A549 treated with CpdA at 1 μM for 4 hours (cell line): ENCODE data around the gene OR8J3. TPM values are rescaled to one million over a fixed set of nuclear protein-coding genes. Genes with fewer than 3 reads are reported as not detected.

Experiments used
- total RNA-seq: library from RNA; stranded (reverse); fragments of 200-300 nt; extraction: Qiagen RNA extraction; gene quantifications from 5 replicates; pipeline ENCODE4 v1.2.3, GENCODE V29; 2022; ENCODE audit warnings: low read depth

Gene OR8J3
- not detected in 5 replicates for total RNA-seq

GRCh38 chr11:56140151-56140661 lies at the start of gene OR8J3:
TSS of gene OR8J3 (minus strand) at chr11:56140201. CDS start at chr11:56137718, 2,483 bp downstream.

DNA sequence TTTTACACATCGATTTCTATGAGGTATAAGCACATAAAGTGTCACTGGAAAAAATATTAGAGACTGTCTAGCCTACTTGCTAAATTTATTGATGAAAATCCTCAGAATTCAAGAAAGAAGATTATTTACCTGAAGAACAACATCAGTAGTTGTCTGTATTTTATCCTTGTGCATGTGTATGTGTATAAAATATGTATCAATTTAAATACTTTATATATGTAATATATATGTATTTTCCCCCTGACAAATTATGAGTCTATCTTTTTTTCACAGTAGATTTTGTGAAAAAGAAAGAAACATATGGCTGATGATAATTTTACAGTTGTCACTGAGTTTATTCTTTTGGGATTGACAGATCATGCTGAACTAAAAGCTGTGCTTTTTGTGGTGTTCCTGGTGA lies 36.3 kb upstream of the OR8J3 start, which contains the start of gene OR5J2:
Gene OR5J2, plus strand, starts transcription at position 301 of the 400 bp plus-strand sequence. Its CDS starts 0 bp downstream, at position 301.

DNA sequence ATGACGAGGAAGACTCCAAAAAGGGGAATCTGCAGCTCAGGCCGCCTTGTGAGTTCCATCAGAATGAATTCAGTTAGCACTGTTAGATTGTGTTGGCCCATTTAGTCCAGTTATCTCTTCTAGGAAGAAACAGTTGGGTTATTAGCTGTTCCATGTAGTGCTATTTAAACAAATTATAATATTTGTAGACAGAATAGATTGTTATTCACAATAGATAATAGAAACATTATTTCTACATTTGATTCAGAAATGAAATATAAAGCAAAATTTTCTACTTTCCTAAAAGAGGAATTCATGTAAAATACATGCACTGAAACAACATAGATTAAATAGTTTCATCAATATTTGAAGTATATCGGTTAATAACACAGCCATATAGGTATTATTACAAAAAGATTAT lies 20.2 kb upstream of the OR8J3 start, which contains the start of gene OR8K5:
Gene OR8K5, minus strand, starts transcription at position 101 of the 400 bp plus-strand sequence. Its CDS starts 0 bp downstream, at position 101.

GRCh38 chr11:56122073-56122472 lies 17.9 kb downstream of the OR8J3 start, which contains the start of gene OR8H3:
TSS of gene OR8H3 (plus strand) at chr11:56122373. CDS start at chr11:56122373, 0 bp downstream.

DNA sequence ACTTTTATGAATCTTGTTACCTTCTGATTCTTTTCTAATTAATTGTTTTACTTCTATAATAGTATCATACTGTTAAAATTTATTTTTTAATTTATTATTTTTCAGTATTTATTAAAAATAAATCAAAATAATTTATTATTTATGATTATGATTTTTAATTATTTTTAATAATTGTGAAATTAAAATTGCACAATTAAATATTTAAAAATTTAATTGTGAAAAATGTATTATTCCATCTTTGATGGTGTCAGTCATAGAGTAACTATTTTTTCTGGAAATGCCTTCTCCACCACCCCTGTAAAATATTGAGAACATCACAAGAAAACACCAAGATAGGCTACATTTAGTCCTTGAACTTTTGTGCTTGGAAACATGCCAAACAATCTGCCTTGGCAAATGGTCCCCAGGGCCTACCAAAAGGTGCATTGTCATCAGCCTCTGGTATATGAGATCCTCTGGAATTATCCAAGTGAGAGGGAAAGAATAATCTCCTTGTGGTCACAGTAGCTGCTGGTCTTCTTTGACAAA lies 36.7 kb downstream of the OR8J3 start, which contains the start of gene OR8H2:
Gene OR8H2, plus strand, starts transcription at position 478 of the 528 bp plus-strand sequence. CDS start 1,356 bp downstream, outside the sequence.

GRCh38 chr11:56093008-56093407 lies 47.0 kb downstream of the OR8J3 start, which contains the start of gene OR8I2:
TSS of gene OR8I2 (plus strand) at chr11:56093308. CDS start at chr11:56093308, 0 bp downstream.

Other genes starting within 250 kb of the OR8J3 start
- gene OR5W2, start 225.6 kb downstream of the OR8J3 start, total RNA-seq, result not detected in 5 replicates
- not detected in 5 replicates for gene OR5I1, start 203.8 kb downstream of the OR8J3 start, total RNA-seq
- gene OR10AG1, start 170.3 kb downstream of the OR8J3 start, total RNA-seq, result not detected in 5 replicates
- not detected in 5 replicates for gene OR5F1, start 145.6 kb downstream of the OR8J3 start, total RNA-seq
- gene OR5AS1, start 112.5 kb downstream of the OR8J3 start, total RNA-seq, result not detected in 5 replicates
- gene OR8I2, start 46.9 kb downstream of the OR8J3 start, total RNA-seq, result not detected in 5 replicates
- not detected in 5 replicates for gene OR8H2, start 36.5 kb downstream of the OR8J3 start, total RNA-seq
- gene OR8H3, start 17.8 kb downstream of the OR8J3 start, total RNA-seq, result not detected in 5 replicates
- gene OR8K5, start 20.1 kb upstream of the OR8J3 start, total RNA-seq, result not detected in 5 replicates
- not detected in 5 replicates for gene OR5J2, start 36.4 kb upstream of the OR8J3 start, total RNA-seq
- gene OR5T2, start 94.1 kb upstream of the OR8J3 start, total RNA-seq, result not detected in 5 replicates
- gene OR5T3, start 112.1 kb upstream of the OR8J3 start, total RNA-seq, result not detected in 5 replicates
- not detected in 5 replicates for gene OR5T1, start 134.0 kb upstream of the OR8J3 start, total RNA-seq
- not detected in 5 replicates for gene OR8H1, start 152.1 kb upstream of the OR8J3 start, total RNA-seq
- not detected in 5 replicates for gene OR8K3, start 174.9 kb upstream of the OR8J3 start, total RNA-seq
- gene OR8K1, start 205.8 kb upstream of the OR8J3 start, total RNA-seq, result not detected in 5 replicates
- not detected in 5 replicates for gene OR8J1, start 214.1 kb upstream of the OR8J3 start, total RNA-seq
- gene OR8U1, start 235.4 kb upstream of the OR8J3 start, total RNA-seq, result not detected in 5 replicates